ENCODE results near the gene ARIH1.
"Not testable (repeated sequence)": the region's sequence is repeated elsewhere in the genome, so short reads cannot be mapped to it uniquely, and the experiment has no call there.

The ARIH1 gene

GRCh38 chr15:72473614-72474465 is at the start of gene ARIH1:
TSS of gene ARIH1 (plus strand) at chr15:72474330. CDS start at chr15:72474640, 310 bp downstream.
- no peaks in the 10 kb centered on the region for H3K9me3 Mint-ChIP-seq
- peaks cover 6% of the 10 kb centered on the region for H3K36me3 Mint-ChIP-seq
- H3K4me3 Mint-ChIP-seq, result peak within 1 kb of the TSS; percentile 95
- peak within 1 kb of the TSS; percentile 100 for H3K27ac Mint-ChIP-seq
- DNase-seq (ENCODE audit: low spot score in 2 of 2) (peak; percentile 98 to 99), ATAC-seq (ENCODE audit: low read depth) (peak; percentile 79)
- H3K27me3 Mint-ChIP-seq, result no peaks in the 10 kb centered on the region
- peaks cover 28% of the 10 kb centered on the region for H3K4me1 Mint-ChIP-seq

GRCh38 chr15:72426753-72427152 is 47.4 kb upstream of the ARIH1 start:
- Mint-ChIP-seq H3K9me3 (peaks cover 16% of the 10 kb centered on the region), H3K4me1 (no peaks in the 10 kb centered on the region), H3K27me3 (peaks cover 1% of the 10 kb centered on the region), H3K36me3 (peaks cover 6% of the 10 kb centered on the region), H3K27ac (no peak overlapping the region), H3K4me3 (no peak overlapping the region)
- ATAC-seq (ENCODE audit: low read depth) (no peak), DNase-seq (ENCODE audit: low spot score in 2 of 2) (no peak)

- ATAC-seq (ENCODE audit: low read depth) (no peak), DNase-seq (ENCODE audit: low spot score in 2 of 2) (no peak)
- H3K9me3 Mint-ChIP-seq, result peaks cover 8% of the 10 kb centered on the region
- peaks cover 6% of the 10 kb centered on the region for H3K27me3 Mint-ChIP-seq
- H3K4me3 Mint-ChIP-seq, result no peak overlapping the region
- H3K36me3 Mint-ChIP-seq, result peaks cover 4% of the 10 kb centered on the region
- no peaks in the 10 kb centered on the region for H3K4me1 Mint-ChIP-seq
- no peak overlapping the region for H3K27ac Mint-ChIP-seq
Observed at GRCh38 chr15:72437650-72438316, 36.3 kb upstream of the ARIH1 start.

- H3K36me3 Mint-ChIP-seq; ATAC-seq (ENCODE audit: low read depth); H3K27ac Mint-ChIP-seq; H3K27me3 Mint-ChIP-seq; H3K9me3 Mint-ChIP-seq; DNase-seq (ENCODE audit: low spot score in 2 of 2); H3K4me1 Mint-ChIP-seq; H3K4me3 Mint-ChIP-seq: not testable (repeated sequence)
Observed at GRCh38 chr15:72442848-72443247, 31.3 kb upstream of the ARIH1 start.

GRCh38 chr15:72445426-72445825 is 28.7 kb upstream of the ARIH1 start:
- H3K4me3 Mint-ChIP-seq, result no peak overlapping the region
- ATAC-seq (ENCODE audit: low read depth) (no peak), DNase-seq (ENCODE audit: low spot score in 2 of 2) (no peak)
- no peaks in the 10 kb centered on the region for H3K9me3 Mint-ChIP-seq
- H3K27me3 Mint-ChIP-seq, result peaks cover 6% of the 10 kb centered on the region
- H3K36me3 Mint-ChIP-seq, result no peaks in the 10 kb centered on the region
- no peak overlapping the region for H3K27ac Mint-ChIP-seq
- H3K4me1 Mint-ChIP-seq, result no peaks in the 10 kb centered on the region

GRCh38 chr15:72450805-72451204 is 23.3 kb upstream of the ARIH1 start:
- Mint-ChIP-seq H3K27ac (no peak overlapping the region), H3K9me3 (no peaks in the 10 kb centered on the region), H3K27me3 (peaks cover 2% of the 10 kb centered on the region), H3K36me3 (no peaks in the 10 kb centered on the region), H3K4me3 (no peak overlapping the region), H3K4me1 (no peaks in the 10 kb centered on the region)
- ATAC-seq (ENCODE audit: low read depth) (no peak), DNase-seq (ENCODE audit: low spot score in 2 of 2) (no peak)

GRCh38 chr15:72451224-72451623 is 22.9 kb upstream of the ARIH1 start:
- no peaks in the 10 kb centered on the region for H3K36me3 Mint-ChIP-seq
- DNase-seq (ENCODE audit: low spot score in 2 of 2) (no peak), ATAC-seq (ENCODE audit: low read depth) (no peak)
- H3K27me3 Mint-ChIP-seq, result peaks cover 2% of the 10 kb centered on the region
- H3K27ac Mint-ChIP-seq, result no peak overlapping the region
- no peaks in the 10 kb centered on the region for H3K4me1 Mint-ChIP-seq
- H3K9me3 Mint-ChIP-seq, result no peaks in the 10 kb centered on the region
- H3K4me3 Mint-ChIP-seq, result no peak overlapping the region

- no peak for DNase-seq (ENCODE audit: low spot score in 2 of 2)
Observed at GRCh38 chr15:72456684-72457083, 17.4 kb upstream of the ARIH1 start.

GRCh38 chr15:72460402-72460801 is 13.7 kb upstream of the ARIH1 start:
- no peak for ATAC-seq (ENCODE audit: low read depth)

More at GRCh38 chr15:72456684-72457083, 17.4 kb upstream of the ARIH1 start:
- Mint-ChIP-seq H3K27me3 (peaks cover 3% of the 10 kb centered on the region), H3K9me3 (no peaks in the 10 kb centered on the region), H3K4me1 (peaks cover under 1% of the 10 kb centered on the region), H3K36me3 (peaks cover 2% of the 10 kb centered on the region), H3K4me3 (no peak overlapping the region), H3K27ac (no peak overlapping the region)
- ATAC-seq (ENCODE audit: low read depth), result no peak

GRCh38 chr15:72463702-72464101 is 10.4 kb upstream of the ARIH1 start:
- H3K4me3 Mint-ChIP-seq, result no peak overlapping the region
- no peak for ATAC-seq (ENCODE audit: low read depth)

More at GRCh38 chr15:72460402-72460801, 13.7 kb upstream of the ARIH1 start:
- Mint-ChIP-seq H3K27ac (no peak overlapping the region), H3K4me1 (peaks cover 10% of the 10 kb centered on the region), H3K36me3 (peaks cover 2% of the 10 kb centered on the region), H3K4me3 (no peak overlapping the region), H3K27me3 (peaks cover 3% of the 10 kb centered on the region), H3K9me3 (no peaks in the 10 kb centered on the region)
- DNase-seq (ENCODE audit: low spot score in 2 of 2), result no peak

GRCh38 chr15:72464251-72464650 is 9.9 kb upstream of the ARIH1 start:
- Mint-ChIP-seq H3K36me3 (no peaks in the 10 kb centered on the region), H3K4me1 (peaks cover 10% of the 10 kb centered on the region), H3K27ac (no peak overlapping the region), H3K27me3 (no peaks in the 10 kb centered on the region), H3K4me3 (no peak overlapping the region), H3K9me3 (no peaks in the 10 kb centered on the region)
- DNase-seq (ENCODE audit: low spot score in 2 of 2), result no peak
- no peak for ATAC-seq (ENCODE audit: low read depth)

More at GRCh38 chr15:72463702-72464101, 10.4 kb upstream of the ARIH1 start:
- H3K36me3 Mint-ChIP-seq, result no peaks in the 10 kb centered on the region
- H3K27ac Mint-ChIP-seq, result no peak overlapping the region
- no peaks in the 10 kb centered on the region for H3K9me3 Mint-ChIP-seq
- DNase-seq (ENCODE audit: low spot score in 2 of 2), result no peak
- H3K4me1 Mint-ChIP-seq, result peaks cover 10% of the 10 kb centered on the region
- no peaks in the 10 kb centered on the region for H3K27me3 Mint-ChIP-seq

- no peak overlapping the region for H3K4me3 Mint-ChIP-seq
- ATAC-seq (ENCODE audit: low read depth) (no peak), DNase-seq (ENCODE audit: low spot score in 2 of 2) (no peak)
- no peak overlapping the region for H3K27ac Mint-ChIP-seq
- H3K36me3 Mint-ChIP-seq, result peaks cover 3% of the 10 kb centered on the region
- H3K4me1 Mint-ChIP-seq, result peaks cover 11% of the 10 kb centered on the region
- H3K9me3 Mint-ChIP-seq, result no peaks in the 10 kb centered on the region
- H3K27me3 Mint-ChIP-seq, result no peaks in the 10 kb centered on the region
Observed at GRCh38 chr15:72468103-72468502, 6.0 kb upstream of the ARIH1 start.

- Mint-ChIP-seq H3K4me1 (peaks cover 25% of the 10 kb centered on the region), H3K27me3 (no peaks in the 10 kb centered on the region), H3K9me3 (no peaks in the 10 kb centered on the region), H3K4me3 (peak overlapping the region; percentile 95), H3K36me3 (peaks cover 3% of the 10 kb centered on the region), H3K27ac (peak overlapping the region; percentile 100)
- DNase-seq (ENCODE audit: low spot score in 2 of 2) (no peak), ATAC-seq (ENCODE audit: low read depth) (no peak)
Observed at GRCh38 chr15:72472992-72473610, 1.0 kb upstream of the ARIH1 start.

- peaks cover 8% of the 10 kb centered on the region for H3K36me3 Mint-ChIP-seq
- H3K27me3 Mint-ChIP-seq, result no peaks in the 10 kb centered on the region
- no peaks in the 10 kb centered on the region for H3K9me3 Mint-ChIP-seq
- H3K4me1 Mint-ChIP-seq, result peaks cover 31% of the 10 kb centered on the region
- ATAC-seq (ENCODE audit: low read depth), result peak; percentile 3
- H3K4me3 Mint-ChIP-seq, result peak overlapping the region; percentile 95
- DNase-seq (ENCODE audit: low spot score in 2 of 2), result no peak
- H3K27ac Mint-ChIP-seq, result peak overlapping the region; percentile 100
Observed at GRCh38 chr15:72474466-72474911, 359 bp downstream of the ARIH1 start.

All from memory B cell (primary cell).